Stimulated activated CD8-positive, alpha-beta memory T cell treated with anti-CD3 and anti-CD28 coated beads, Interleukin-4, amount 100 ng/mL, for 48 hours (primary cell): Measurements from ENCODE around the gene SPATC1L.
A peak's percentile ranks its signal among the peaks of the same experiment; 100 is the strongest.
"Not testable (repeated sequence)": the region's sequence is repeated elsewhere in the genome, so short reads cannot be mapped to it uniquely, and the experiment has no call there.

ENCODE experiments used
- DNase-seq: peaks from one replicate; pipeline ENCODE4 v3.0.0-alpha.2; 2020

SPATC1L gene

DNA sequence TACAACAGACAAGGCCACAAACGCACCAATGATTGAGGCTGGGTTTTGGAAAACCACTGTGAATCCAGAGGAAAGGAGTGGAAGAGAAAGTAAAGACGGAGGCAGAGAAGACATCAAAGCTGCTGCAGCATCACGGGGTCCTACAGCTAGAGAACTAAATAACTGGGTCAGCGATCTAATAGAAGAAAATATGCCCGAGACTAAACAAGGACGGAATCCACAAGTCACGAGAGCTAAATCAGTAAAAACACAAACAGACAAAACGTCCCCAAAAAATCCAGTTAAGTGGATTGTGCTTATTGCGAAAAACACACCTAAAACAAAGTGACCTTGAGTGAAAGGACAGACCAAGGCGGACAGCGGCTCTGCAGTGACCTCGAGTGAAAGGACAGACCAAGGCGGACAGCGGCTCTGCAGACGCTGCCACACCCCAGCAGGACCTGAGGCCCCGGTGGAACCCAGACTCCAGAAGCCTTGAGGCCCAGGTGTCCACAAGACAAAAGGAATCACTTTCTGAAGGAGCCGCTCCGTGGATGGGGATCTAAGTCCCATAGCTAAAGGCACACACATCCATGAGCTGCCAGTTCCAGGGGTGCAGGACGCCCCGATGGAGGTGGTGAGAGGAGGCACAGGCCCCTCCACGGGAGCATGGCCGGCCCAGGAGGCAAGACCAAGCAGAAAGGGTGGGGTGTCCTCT is 34.9 kb downstream of the SPATC1L start:
- no peak for DNase-seq

DNA sequence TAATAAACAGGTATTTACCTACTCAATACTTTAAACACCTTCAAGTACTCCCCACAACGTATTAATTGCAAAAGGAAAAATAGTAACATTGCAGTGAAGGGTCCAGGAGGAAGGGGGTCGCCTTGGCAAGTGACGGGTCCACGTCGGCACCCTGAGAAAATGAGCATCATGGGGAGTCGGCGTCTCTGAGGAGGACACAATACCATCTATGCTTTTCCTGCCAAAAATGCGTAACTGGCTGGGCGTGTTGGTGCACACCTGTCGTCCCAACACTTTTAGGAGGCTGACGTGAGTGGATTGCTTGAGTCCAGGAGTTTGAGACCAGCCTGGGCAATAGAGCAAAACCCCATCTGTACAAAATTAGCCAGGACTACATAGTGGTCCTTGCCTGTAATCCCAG is 36.2 kb downstream of the SPATC1L start:
- DNase-seq, result no peak

DNA sequence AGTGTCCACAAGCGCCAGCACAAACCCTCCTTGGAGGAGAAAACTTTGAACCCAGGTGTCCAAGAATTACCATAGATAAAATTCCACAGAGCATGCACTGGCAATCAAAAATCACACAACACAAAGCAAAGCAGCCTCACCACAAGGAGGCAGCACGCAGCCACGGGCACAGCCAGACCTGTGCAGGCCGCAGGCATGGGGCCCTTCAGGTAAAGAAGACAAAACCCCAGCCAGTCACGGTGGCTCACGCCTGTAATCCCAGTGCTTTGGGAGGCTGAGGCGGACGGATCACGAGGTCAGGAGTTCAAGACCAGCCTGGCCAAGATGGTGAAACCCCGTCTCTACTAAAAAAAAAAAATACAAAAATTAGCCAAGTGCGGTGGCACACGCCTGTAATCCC is 36.8 kb downstream of the SPATC1L start:
- DNase-seq, result peak; percentile 72

DNA sequence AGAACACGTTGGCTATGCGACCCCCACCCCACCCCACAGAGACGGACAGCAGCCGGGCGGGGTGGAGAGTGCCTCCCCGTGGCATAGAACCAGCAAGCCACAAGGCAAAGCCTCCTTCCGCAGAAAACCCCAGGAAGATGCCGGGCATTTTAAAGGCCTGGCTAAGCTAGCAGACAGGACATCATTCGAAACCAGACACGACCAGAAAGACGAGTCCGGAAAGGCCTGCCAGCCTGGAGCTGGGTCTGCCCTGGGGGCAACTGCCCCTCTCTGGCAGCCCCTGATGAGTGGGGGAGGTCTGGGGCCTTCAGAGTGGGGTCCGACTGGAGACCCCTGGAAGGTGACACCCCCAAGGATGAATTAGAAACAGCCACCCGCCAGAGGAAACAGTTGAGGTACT is 37.4 kb downstream of the SPATC1L start:
- DNase-seq, result no peak

GRCh38 chr21:46145840-46146691 is 38.2 kb downstream of the SPATC1L start:
- DNase-seq, result no peak

DNA sequence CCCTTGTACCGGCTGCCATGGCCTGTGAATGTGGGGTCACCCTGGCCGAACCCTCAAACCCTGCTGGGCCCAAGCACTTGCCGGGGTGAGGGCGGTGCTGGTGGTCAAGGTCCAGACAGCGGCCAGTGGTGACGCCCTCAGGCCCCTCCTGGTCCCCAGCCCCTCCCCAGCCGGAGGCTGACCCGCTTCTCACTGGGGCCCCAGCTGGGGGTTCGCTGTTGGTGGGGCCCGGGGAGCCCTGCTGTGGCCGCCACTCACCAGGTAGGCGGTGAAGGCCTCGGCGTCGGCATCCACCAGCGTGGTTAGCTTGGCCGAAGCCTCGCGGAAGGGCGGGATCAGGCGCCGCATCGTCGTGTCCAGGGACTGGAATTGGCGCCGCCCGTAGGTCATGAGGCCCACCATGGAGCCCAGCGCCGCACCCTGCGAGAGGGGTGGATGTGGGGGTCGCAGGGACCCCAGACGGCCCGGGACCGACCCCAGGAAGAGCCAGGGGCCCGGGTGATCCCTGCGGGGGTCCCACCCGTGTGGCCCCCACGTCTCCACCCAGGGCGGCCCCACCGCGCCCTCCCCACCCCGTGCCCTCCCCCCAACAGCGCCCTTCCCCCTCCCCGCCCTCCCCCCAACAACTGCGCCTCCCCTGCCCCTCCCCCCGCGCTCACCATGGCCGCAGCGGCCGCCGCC is 39.0 kb downstream of the SPATC1L start:
- DNase-seq, result no peak

DNA sequence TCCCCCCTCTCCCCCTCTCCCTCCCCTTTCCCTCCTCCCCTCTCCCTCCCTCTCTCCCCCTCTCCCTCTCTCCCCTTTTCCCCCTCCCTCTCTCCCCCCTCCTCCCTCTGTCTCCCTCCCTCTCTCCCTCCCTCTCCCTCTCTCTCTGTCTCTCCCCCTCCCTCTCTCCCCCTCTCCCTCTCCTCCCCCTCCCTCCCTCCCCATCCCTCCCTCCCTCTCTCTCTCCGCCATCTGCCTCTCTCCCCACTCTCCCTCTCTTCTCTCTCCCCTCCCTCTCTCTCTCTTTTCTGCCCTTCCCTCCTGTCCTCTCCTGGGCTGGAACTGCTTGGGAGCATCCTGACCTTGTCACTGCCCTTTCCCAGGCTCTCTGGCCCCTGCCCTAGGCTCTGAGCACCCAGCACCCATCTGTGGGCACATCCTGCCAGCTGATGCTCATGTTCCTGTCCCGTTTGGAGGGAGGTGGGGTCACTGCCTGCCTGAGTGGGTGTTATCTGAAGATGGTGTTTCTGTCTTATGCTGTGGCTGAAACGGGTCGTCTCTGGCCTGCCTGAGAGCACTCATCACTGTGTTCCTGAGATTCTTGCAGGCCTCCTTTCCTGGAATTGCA is 39.7 kb downstream of the SPATC1L start:
- DNase-seq, result peak; percentile 51

- DNase-seq, result peak; percentile 35
Measured at GRCh38 chr21:46142582-46143473, 41.4 kb downstream of the SPATC1L start.

DNA sequence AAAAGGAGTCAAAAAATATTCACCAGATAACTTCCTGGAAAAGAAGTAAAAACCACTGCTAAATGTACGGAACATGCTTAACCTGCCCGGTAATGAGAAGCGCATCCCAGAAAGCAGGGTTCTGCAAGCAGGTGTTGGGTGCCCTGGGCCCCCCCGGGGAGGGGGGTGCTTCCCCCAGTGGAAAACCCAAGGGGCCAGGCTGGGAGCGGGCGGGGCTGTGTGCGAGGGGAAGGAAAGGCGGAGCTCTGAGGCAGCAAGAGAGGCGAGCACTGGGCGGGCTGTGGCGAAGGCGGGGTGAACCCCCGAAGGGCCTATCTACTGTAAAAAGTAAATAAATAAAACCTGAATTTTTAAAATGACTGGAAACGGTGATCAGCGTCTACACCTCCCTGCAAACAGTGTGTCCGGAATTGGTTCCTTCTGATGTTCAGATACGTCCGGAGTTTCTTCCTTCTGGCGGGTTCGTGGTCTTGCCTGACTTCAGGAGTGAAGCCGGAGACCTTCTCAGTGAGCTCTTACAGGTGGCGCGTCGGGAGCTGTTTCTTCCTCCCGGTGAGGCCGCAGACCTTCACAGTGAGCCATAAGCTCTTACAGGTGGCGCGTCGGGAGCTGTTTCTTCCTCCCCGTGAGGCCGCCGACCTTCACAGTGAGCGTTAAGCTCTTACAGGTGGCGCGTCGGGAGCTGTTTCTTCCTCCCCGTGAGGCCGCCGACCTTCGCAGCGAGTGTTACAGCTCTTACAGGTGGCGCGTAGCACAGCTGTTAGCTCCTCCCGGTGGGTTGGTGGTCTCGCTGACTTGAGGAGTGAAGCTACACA is 42.3 kb downstream of the SPATC1L start:
- DNase-seq, result no peak

- not testable (repeated sequence) for DNase-seq
Measured at GRCh38 chr21:46140352-46141003, 43.8 kb downstream of the SPATC1L start.

- no peak for DNase-seq
Measured at GRCh38 chr21:46139686-46140085, 44.6 kb downstream of the SPATC1L start.

DNA sequence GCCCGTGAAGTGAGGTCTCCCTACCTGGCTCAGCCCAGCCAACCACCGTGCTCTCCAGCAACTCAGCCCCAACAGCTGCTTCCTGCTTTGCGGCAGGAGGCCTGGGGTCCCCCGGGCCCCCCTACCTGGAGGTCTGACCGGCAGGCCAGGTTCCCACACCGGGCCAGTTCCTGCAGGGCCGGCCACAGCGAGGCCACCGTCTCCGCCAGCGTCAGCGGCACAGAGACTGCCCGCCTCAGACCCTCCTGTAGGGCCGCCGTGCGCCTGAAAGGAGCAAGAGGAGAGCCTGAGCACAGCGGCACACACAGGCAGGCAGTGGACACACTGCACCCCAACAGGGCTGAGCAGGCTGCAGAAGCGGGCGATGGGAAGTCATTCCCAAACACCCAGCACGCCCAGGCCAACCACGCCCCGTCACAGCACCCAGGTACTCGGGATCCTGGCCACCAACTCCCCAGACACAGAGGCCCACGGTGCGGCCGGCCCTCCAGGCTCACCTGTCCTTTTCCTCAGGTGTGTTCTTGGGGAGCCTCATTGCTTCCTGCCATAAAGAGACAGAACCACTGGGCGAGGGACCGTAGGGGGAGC is 45.8 kb downstream of the SPATC1L start:
- no peak for DNase-seq

DNA sequence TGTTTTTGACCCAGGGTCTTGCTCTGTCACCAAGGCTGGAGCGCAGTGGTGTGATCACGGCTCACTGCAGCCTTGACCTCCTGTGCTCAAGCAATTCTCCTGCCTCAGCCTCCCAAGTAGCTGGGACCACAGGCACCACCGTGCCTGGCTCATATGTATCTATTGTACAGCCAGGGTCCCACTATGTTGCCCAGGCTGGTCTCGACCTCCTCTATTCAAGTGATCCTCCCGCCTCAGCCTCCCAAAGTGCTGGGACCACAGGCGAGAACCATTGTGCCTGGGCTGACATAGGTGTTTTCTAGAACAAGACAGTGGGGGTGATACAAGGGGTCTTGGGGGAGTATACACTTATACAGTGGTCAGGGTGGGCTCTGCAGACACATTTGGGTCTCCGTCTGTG is 46.4 kb downstream of the SPATC1L start:
- DNase-seq, result no peak

DNA sequence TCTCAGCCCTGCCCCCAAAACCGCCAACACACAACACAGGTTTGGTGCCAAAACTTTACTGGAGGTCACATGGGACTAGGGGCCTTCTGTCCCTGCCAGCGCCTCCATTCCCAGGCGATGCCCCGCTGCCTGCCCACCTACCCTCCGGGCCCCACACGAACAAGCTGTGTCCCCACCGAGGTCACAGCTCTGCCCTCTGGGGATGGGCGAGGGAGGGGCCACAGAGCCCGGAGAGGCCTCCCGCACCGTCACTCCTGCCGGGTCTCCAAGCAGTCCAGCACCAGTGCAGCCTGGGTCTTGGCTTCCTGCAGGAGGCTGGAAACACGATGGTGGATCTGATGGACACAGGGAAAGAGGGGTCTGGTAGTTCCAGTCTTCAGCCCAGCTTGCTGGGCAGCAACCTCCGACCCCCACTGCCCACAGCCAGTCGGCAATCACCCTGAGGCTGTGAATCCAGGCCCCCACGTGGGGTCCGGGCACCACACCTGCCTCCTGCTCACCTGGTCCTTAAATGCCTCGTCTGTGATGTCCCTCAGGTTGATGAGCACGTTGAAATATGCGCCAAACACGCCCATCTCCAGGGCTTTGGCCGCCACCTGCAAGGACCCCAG is 47.4 kb downstream of the SPATC1L start:
- DNase-seq, result no peak

DNA sequence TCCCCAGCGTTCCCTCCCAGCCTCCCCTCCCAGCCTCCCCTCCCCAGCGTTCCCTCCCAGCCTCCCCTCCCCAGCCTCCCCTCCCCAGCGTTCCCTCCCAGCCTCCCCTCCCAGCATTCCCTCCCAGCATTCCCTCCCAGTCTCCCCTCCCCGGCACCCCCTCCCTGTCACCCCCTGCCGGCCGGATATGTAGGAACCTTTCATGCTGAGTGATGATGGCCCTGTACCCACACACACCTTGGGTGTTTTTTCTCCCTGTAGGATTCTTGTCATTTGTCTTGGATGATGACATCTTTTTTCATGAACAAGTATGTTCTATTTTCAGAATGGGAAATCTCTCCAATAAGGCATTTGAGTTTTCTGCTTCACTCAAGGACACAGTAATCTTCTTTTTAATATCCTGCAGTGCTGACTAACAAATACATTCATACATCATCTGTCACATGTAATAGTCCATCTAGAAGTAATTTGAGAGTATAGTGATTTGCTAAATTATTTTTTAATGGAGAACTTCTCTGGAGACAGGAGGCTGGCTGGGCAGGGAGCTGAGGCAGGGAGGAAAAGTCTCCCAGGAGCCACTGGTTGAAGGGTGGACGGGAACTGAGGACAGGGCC is 48.4 kb downstream of the SPATC1L start:
- no peak for DNase-seq

GRCh38 chr21:46131838-46132651 is 52.2 kb downstream of the SPATC1L start:
- no peak for DNase-seq

DNA sequence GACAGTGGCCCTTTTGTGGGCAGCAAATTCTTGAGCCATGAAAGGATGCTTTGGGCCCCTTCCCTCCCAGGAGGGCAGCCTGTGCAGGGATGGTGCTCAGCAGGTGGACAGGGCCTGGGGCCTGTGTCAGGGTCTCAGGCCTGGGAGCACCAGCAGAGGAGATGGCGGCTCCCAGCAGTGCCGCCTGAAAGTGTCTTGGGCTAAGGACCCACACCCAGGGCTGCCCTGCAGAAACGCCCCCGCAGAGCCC is 52.7 kb downstream of the SPATC1L start:
- no peak for DNase-seq

- no peak for DNase-seq
Measured at GRCh38 chr21:46130831-46131587, 53.2 kb downstream of the SPATC1L start.
